ENCODE results near the gene OR52W1. TPM values are rescaled to one million over a fixed set of nuclear protein-coding genes. Genes with fewer than 3 reads are reported as not detected.
"Not testable (repeated sequence)": the region's sequence is repeated elsewhere in the genome, so short reads cannot be mapped to it uniquely, and the experiment has no call there.

OR52W1 gene
- total and polyA plus RNA-seq, 2 donors (not counting 3 experiments of a cell fraction or from before 2014, with no cell fraction given): not detected

GRCh38 chr11:6245536-6245935 is 46.5 kb downstream of the OR52W1 start:
- intact Hi-C loops (cut with micrococcal nuclease): no loop called here
- no peaks in the 10 kb centered on the region for H3K79me2 ChIP-seq (ENCODE audit: control insufficient read depth, insufficient read depth, low read length)
- H3K27me3 ChIP-seq (ENCODE audit: control insufficient read depth in 2 of 2, insufficient read depth in 2 of 2, low read length in 2 of 2): peaks cover 12 to 22% of the 10 kb centered on the region in 2 experiments
- no peaks in the 10 kb centered on the region for H3K9me3 ChIP-seq (replicated peaks; ENCODE audit: control insufficient read depth, insufficient read depth, low read length)
- H3K36me3 ChIP-seq (ENCODE audit: control insufficient read depth in 2 of 2, extremely low read depth in 1 of 2, insufficient read depth in 2 of 2, low read length in 2 of 2): no peaks in the 10 kb centered on the region
- no peak overlapping the region for H3K4me2 ChIP-seq (ENCODE audit: insufficient read depth, low read length)
- no TSS peak for BruUV-seq (replicated peaks)
- H3K9me1 ChIP-seq (replicated peaks; ENCODE audit: control insufficient read depth, extremely low read depth, insufficient read depth, low read length): no peaks in the 10 kb centered on the region
- no peak overlapping the region for H3K27ac ChIP-seq (ENCODE audit: insufficient read depth, low read depth, low read length)
- TF ChIP-seq FOS (IDR thresholded peaks at IDR 0.05; ENCODE audit: borderline replicate concordance, insufficient read depth, low read length) (no peak), JUN (IDR thresholded peaks at IDR 0.05; ENCODE audit: borderline replicate concordance, insufficient read depth, insufficient read length, low read depth) (no peak)
- no peak for FAIRE-seq
- H3K9ac ChIP-seq (replicated peaks; ENCODE audit: extremely low read depth, insufficient read depth, low read length): no peak overlapping the region
- no peak overlapping the region for H2AFZ ChIP-seq (ENCODE audit: low read depth, low read length)
- dilution Hi-C loops (cut with MboI; ENCODE audit: extremely low pct_ligation_motif_present, low sequenced_read_pairs): no loop called here
- peaks cover 5% of the 10 kb centered on the region for H3K4me1 ChIP-seq (ENCODE audit: control insufficient read depth, extremely low read depth, insufficient read depth, low read length)
- H3K4me3 ChIP-seq (replicated peaks in 1 of 3; ENCODE audit: insufficient read depth in 1 of 3, low read depth in 1 of 3, low read length in 3 of 3): no peak overlapping the region
- CTCF ChIA-PET: no interaction called here
- no peak for DNase-seq (ENCODE audit: low read depth, low spot score)
- no peaks in the 10 kb centered on the region for H4K20me1 ChIP-seq (replicated peaks; ENCODE audit: control insufficient read depth, extremely low read depth, insufficient read depth, low read length)
- POLR2A ChIA-PET: no interaction called here

GRCh38 chr11:6248248-6248647 is 49.2 kb downstream of the OR52W1 start:
- intact Hi-C loops (cut with micrococcal nuclease): no loop called here
- Histone ChIP-seq H4K20me1 (replicated peaks; ENCODE audit: control insufficient read depth, extremely low read depth, insufficient read depth, low read length) (no peaks in the 10 kb centered on the region), H3K9me1 (replicated peaks; ENCODE audit: control insufficient read depth, extremely low read depth, insufficient read depth, low read length) (no peaks in the 10 kb centered on the region), H3K4me3 (replicated peaks in 1 of 3; ENCODE audit: insufficient read depth in 1 of 3, low read depth in 1 of 3, low read length in 3 of 3) (no peak overlapping the region), H3K4me1 (ENCODE audit: control insufficient read depth, extremely low read depth, insufficient read depth, low read length) (peaks cover 5% of the 10 kb centered on the region), H3K27me3 (ENCODE audit: control insufficient read depth in 2 of 2, insufficient read depth in 2 of 2, low read length in 2 of 2) (peaks cover 5 to 18% of the 10 kb centered on the region in 2 experiments), H3K9ac (replicated peaks; ENCODE audit: extremely low read depth, insufficient read depth, low read length) (no peak overlapping the region), H2AFZ (ENCODE audit: low read depth, low read length) (no peak overlapping the region), H3K79me2 (ENCODE audit: control insufficient read depth, insufficient read depth, low read length) (no peaks in the 10 kb centered on the region), H3K4me2 (ENCODE audit: insufficient read depth, low read length) (no peak overlapping the region), H3K9me3 (replicated peaks; ENCODE audit: control insufficient read depth, insufficient read depth, low read length) (no peaks in the 10 kb centered on the region), H3K36me3 (ENCODE audit: control insufficient read depth in 2 of 2, extremely low read depth in 1 of 2, insufficient read depth in 2 of 2, low read length in 2 of 2) (no peaks in the 10 kb centered on the region), H3K27ac (ENCODE audit: insufficient read depth, low read depth, low read length) (no peak overlapping the region)
- FAIRE-seq (no peak), DNase-seq (ENCODE audit: low read depth, low spot score) (no peak)
- BruUV-seq (replicated peaks): no TSS peak
- ChIA-PET POLR2A (no interaction called here), CTCF (interaction anchor here (4.9 kb wide), 1 partner anchor 105 kb away, joined by 92 read pairs; no protein-coding TSS in a partner anchor)
- TF ChIP-seq GATA2 (IDR thresholded peaks at IDR 0.05; ENCODE audit: insufficient read depth, insufficient read length, low read depth, low read length) (no peak), JUN (IDR thresholded peaks at IDR 0.05; ENCODE audit: borderline replicate concordance, insufficient read depth, insufficient read length, low read depth) (no peak), FOS (IDR thresholded peaks at IDR 0.05; ENCODE audit: borderline replicate concordance, insufficient read depth, low read length) (no peak), CTCF (IDR thresholded peaks at IDR 0.05; ENCODE audit: extremely low read depth in 1 of 2, insufficient read depth in 1 of 2, low read depth in 1 of 2, low read length in 2 of 2) (no peak)
- dilution Hi-C loops (cut with MboI; ENCODE audit: extremely low pct_ligation_motif_present, low sequenced_read_pairs): no loop called here

DNA sequence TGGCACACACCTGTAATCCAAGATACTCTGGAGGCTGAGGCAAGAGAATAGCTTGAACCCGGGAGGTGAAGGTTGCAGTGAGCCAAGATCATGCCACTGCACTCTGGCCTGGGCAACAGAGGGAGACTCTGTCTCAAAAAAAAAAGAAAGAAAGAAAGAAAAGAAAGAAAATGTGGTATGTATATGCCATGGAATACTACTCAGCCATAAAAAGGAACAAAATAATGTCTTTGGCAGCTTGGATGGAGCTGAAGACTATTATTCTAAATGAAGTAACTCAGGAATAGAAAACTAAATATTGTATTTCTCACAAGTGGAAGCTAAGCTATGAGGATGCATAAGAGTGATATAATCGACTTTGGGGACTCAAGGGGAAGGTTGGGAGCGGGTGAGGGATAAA is 49.9 kb downstream of the OR52W1 start:
- intact Hi-C loops (cut with micrococcal nuclease): loop anchor here (1.0 kb wide), 1 partner anchor 14 kb away; no protein-coding TSS in a partner anchor
- BruUV-seq (replicated peaks); H4K20me1 ChIP-seq (replicated peaks; ENCODE audit: control insufficient read depth, extremely low read depth, insufficient read depth, low read length); H3K9me1 ChIP-seq (replicated peaks; ENCODE audit: control insufficient read depth, extremely low read depth, insufficient read depth, low read length); H2AFZ ChIP-seq (ENCODE audit: low read depth, low read length); dilution Hi-C loops (cut with MboI; ENCODE audit: extremely low pct_ligation_motif_present, low sequenced_read_pairs); POLR2A ChIA-PET; H3K4me3 ChIP-seq (replicated peaks in 1 of 3; ENCODE audit: insufficient read depth in 1 of 3, low read depth in 1 of 3, low read length in 3 of 3); H3K36me3 ChIP-seq (ENCODE audit: control insufficient read depth in 2 of 2, extremely low read depth in 1 of 2, insufficient read depth in 2 of 2, low read length in 2 of 2); H3K9me3 ChIP-seq (replicated peaks; ENCODE audit: control insufficient read depth, insufficient read depth, low read length); DNase-seq (ENCODE audit: low read depth, low spot score); H3K9ac ChIP-seq (replicated peaks; ENCODE audit: extremely low read depth, insufficient read depth, low read length); H3K27ac ChIP-seq (ENCODE audit: insufficient read depth, low read depth, low read length); FAIRE-seq; H3K4me2 ChIP-seq (ENCODE audit: insufficient read depth, low read length); H3K79me2 ChIP-seq (ENCODE audit: control insufficient read depth, insufficient read depth, low read length); H3K4me1 ChIP-seq (ENCODE audit: control insufficient read depth, extremely low read depth, insufficient read depth, low read length): not testable (repeated sequence)
- CTCF ChIA-PET: interaction anchor here (1.5 to 7.7 kb wide), 5 partner anchors 13 to 112 kb away, joined by 4 to 167 read pairs (median 40); partner anchors contain the start of gene FHIP1B
- H3K27me3 ChIP-seq (ENCODE audit: control insufficient read depth in 2 of 2, insufficient read depth in 2 of 2, low read length in 2 of 2): peaks cover 5 to 20% of the 10 kb centered on the region in 2 experiments
